Measurements from ENCODE around the gene MLKL. TPM values are rescaled to one million over a fixed set of nuclear protein-coding genes. Genes with fewer than 3 reads are reported as not detected.

The MLKL gene
- total and polyA plus RNA-seq, 2 donors (not counting 3 experiments of a cell fraction or from before 2014, with no cell fraction given): 8.1 to 26.5 TPM

DNA sequence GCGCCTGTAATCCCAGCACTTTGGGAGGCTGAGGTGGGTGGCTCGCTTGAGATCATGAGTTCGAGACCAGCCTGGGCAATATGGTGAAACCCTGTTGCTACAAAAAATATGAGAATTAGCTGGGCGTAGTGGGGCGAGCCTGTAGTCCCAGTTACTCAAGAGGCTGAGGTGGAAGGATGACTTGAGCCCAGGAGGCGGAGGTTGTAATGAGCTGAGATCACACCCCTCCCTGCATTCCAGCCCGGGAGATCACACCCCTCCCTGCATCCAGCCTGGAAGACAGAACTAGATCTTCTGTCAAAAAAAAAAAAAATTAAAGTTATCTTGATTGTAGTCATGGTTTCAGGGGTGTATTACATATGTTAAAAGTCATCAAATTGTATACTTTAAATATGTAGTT lies 67.0 kb downstream of the MLKL start:
- H3K9me3 ChIP-seq (replicated peaks; ENCODE audit: control insufficient read depth, insufficient read depth, low read length): no peaks in the 10 kb centered on the region
- peaks cover 20% of the 10 kb centered on the region in 2 experiments for H3K36me3 ChIP-seq (ENCODE audit: control insufficient read depth in 2 of 2, extremely low read depth in 1 of 2, insufficient read depth in 2 of 2, low read length in 2 of 2)
- no peak overlapping the region for H3K4me2 ChIP-seq (ENCODE audit: insufficient read depth, low read length)
- BruUV-seq (replicated peaks): no TSS peak
- H3K9ac ChIP-seq (replicated peaks; ENCODE audit: extremely low read depth, insufficient read depth, low read length): no peak overlapping the region
- dilution Hi-C loops (cut with MboI; ENCODE audit: extremely low pct_ligation_motif_present, low sequenced_read_pairs): no loop called here
- no peak overlapping the region for H3K27ac ChIP-seq (ENCODE audit: insufficient read depth, low read depth, low read length)
- no peaks in the 10 kb centered on the region for H3K27me3 ChIP-seq (ENCODE audit: control insufficient read depth in 2 of 2, insufficient read depth in 2 of 2, low read length in 2 of 2)
- H3K9me1 ChIP-seq (replicated peaks; ENCODE audit: control insufficient read depth, extremely low read depth, insufficient read depth, low read length): no peaks in the 10 kb centered on the region
- DNase-seq (ENCODE audit: low read depth, low spot score) (no peak), FAIRE-seq (no peak)
- H2AFZ ChIP-seq (ENCODE audit: low read depth, low read length): no peak overlapping the region
- no peak for TF ChIP-seq JUN (IDR thresholded peaks at IDR 0.05; ENCODE audit: borderline replicate concordance, insufficient read depth, insufficient read length, low read depth)
- TF ChIP-seq FOS (IDR thresholded peaks at IDR 0.05; ENCODE audit: borderline replicate concordance, insufficient read depth, low read length): no peak
- no peak for TF ChIP-seq MAX (IDR thresholded peaks at IDR 0.05; ENCODE audit: insufficient read depth, insufficient read length)
- CTCF ChIA-PET: no interaction called here
- POLR2A ChIA-PET: no interaction called here
- H3K79me2 ChIP-seq (ENCODE audit: control insufficient read depth, insufficient read depth, low read length): no peaks in the 10 kb centered on the region
- H4K20me1 ChIP-seq (replicated peaks; ENCODE audit: control insufficient read depth, extremely low read depth, insufficient read depth, low read length): no peaks in the 10 kb centered on the region
- no peaks in the 10 kb centered on the region for H3K4me1 ChIP-seq (ENCODE audit: control insufficient read depth, extremely low read depth, insufficient read depth, low read length)
- intact Hi-C loops (cut with micrococcal nuclease): no loop called here
- no peak overlapping the region for H3K4me3 ChIP-seq (replicated peaks in 1 of 3; ENCODE audit: insufficient read depth in 1 of 3, low read depth in 1 of 3, low read length in 3 of 3)

DNA sequence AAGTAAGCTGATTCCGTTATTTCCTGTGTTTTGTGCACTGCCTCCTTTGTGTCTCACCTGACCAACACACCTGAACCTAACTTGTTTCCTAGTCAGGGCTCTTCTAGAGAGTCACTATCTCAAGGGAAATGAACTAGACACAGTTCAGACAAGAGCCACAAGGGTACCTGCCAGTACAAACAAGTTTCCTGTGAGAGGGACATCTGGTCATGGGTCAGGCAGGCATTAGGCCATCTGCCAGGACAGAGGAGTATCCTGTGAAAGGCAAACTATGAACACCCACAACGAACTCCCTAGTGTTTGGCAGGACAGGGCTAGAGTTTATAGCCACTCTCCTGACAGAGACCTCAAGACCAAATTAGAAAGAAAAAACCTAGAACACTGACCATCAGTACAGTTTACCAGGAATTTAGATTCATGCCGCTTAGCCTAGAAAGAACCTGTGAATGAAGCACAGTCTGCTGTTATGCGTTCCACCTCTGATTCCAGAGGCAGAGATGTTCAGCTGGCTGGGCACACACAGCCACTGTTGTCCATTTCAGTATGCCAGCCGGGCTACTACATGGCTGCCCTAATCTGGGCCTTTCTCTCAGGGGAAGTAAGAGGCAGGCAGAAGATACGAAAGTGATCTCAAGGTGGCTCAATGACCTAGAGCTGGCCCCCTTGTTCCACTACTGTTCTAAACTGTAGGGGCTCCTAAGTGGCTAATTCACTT lies 73.0 kb downstream of the MLKL start:
- intact Hi-C loops (cut with micrococcal nuclease): no loop called here

More for the DNA sequence above, 73.0 kb downstream of the MLKL start:
- no peak overlapping the region for H3K9ac ChIP-seq (replicated peaks; ENCODE audit: extremely low read depth, insufficient read depth, low read length)
- no TSS peak for BruUV-seq (replicated peaks)
- dilution Hi-C loops (cut with MboI; ENCODE audit: extremely low pct_ligation_motif_present, low sequenced_read_pairs): no loop called here
- no peaks in the 10 kb centered on the region for H3K79me2 ChIP-seq (ENCODE audit: control insufficient read depth, insufficient read depth, low read length)
- H3K4me1 ChIP-seq (ENCODE audit: control insufficient read depth, extremely low read depth, insufficient read depth, low read length): no peaks in the 10 kb centered on the region
- FAIRE-seq (no peak), DNase-seq (ENCODE audit: low read depth, low spot score) (no peak)
- H3K27me3 ChIP-seq (ENCODE audit: control insufficient read depth in 2 of 2, insufficient read depth in 2 of 2, low read length in 2 of 2): no peaks in the 10 kb centered on the region
- CTCF ChIA-PET: no interaction called here
- no peaks in the 10 kb centered on the region for H4K20me1 ChIP-seq (replicated peaks; ENCODE audit: control insufficient read depth, extremely low read depth, insufficient read depth, low read length)
- no peaks in the 10 kb centered on the region for H3K9me3 ChIP-seq (replicated peaks; ENCODE audit: control insufficient read depth, insufficient read depth, low read length)
- H3K27ac ChIP-seq (ENCODE audit: insufficient read depth, low read depth, low read length): no peak overlapping the region
- no peaks in the 10 kb centered on the region for H3K9me1 ChIP-seq (replicated peaks; ENCODE audit: control insufficient read depth, extremely low read depth, insufficient read depth, low read length)
- TF ChIP-seq POLR2A (IDR thresholded peaks at IDR 0.05; ENCODE audit: low read depth, low read length) (no peak), MAX (IDR thresholded peaks at IDR 0.05; ENCODE audit: insufficient read depth, insufficient read length) (no peak), JUN (IDR thresholded peaks at IDR 0.05; ENCODE audit: borderline replicate concordance, insufficient read depth, insufficient read length, low read depth) (no peak), MYC (IDR thresholded peaks at IDR 0.05; ENCODE audit: low read depth, low read length) (no peak), FOS (IDR thresholded peaks at IDR 0.05; ENCODE audit: borderline replicate concordance, insufficient read depth, low read length) (no peak), POLR2AphosphoS5 (IDR thresholded peaks at IDR 0.05; ENCODE audit: insufficient read depth, low read depth, low read length) (no peak), EZH2 (IDR thresholded peaks at IDR 0.05; ENCODE audit: borderline replicate concordance, low read depth, low read length, severe bottlenecking) (no peak), GATA2 (IDR thresholded peaks at IDR 0.05; ENCODE audit: insufficient read depth, insufficient read length, low read depth, low read length) (no peak)
- TF ChIP-seq, protein P1, sequence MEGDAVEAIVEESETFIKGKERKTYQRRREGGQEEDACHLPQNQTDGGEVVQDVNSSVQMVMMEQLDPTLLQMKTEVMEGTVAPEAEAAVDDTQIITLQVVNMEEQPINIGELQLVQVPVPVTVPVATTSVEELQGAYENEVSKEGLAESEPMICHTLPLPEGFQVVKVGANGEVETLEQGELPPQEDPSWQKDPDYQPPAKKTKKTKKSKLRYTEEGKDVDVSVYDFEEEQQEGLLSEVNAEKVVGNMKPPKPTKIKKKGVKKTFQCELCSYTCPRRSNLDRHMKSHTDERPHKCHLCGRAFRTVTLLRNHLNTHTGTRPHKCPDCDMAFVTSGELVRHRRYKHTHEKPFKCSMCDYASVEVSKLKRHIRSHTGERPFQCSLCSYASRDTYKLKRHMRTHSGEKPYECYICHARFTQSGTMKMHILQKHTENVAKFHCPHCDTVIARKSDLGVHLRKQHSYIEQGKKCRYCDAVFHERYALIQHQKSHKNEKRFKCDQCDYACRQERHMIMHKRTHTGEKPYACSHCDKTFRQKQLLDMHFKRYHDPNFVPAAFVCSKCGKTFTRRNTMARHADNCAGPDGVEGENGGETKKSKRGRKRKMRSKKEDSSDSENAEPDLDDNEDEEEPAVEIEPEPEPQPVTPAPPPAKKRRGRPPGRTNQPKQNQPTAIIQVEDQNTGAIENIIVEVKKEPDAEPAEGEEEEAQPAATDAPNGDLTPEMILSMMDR (IDR thresholded peaks at IDR 0.05; ENCODE audit: extremely low read depth in 1 of 2, insufficient read depth in 1 of 2, low read depth in 1 of 2, low read length in 2 of 2): no peak
- no peak overlapping the region for H3K4me3 ChIP-seq (replicated peaks in 1 of 3; ENCODE audit: insufficient read depth in 1 of 3, low read depth in 1 of 3, low read length in 3 of 3)
- no peak overlapping the region for H2AFZ ChIP-seq (ENCODE audit: low read depth, low read length)
- H3K4me2 ChIP-seq (ENCODE audit: insufficient read depth, low read length): no peak overlapping the region
- POLR2A ChIA-PET: no interaction called here
- peaks cover 32 to 42% of the 10 kb centered on the region in 2 experiments for H3K36me3 ChIP-seq (ENCODE audit: control insufficient read depth in 2 of 2, extremely low read depth in 1 of 2, insufficient read depth in 2 of 2, low read length in 2 of 2)
